Measurements from ENCODE around the gene DMKN. TPM values are rescaled to one million over a fixed set of nuclear protein-coding genes. Genes with fewer than 3 reads are reported as not detected.

The DMKN gene
- total RNA-seq, 6 donors from 2014 or later, result 64.9 to 127 (median 101) TPM

DNA sequence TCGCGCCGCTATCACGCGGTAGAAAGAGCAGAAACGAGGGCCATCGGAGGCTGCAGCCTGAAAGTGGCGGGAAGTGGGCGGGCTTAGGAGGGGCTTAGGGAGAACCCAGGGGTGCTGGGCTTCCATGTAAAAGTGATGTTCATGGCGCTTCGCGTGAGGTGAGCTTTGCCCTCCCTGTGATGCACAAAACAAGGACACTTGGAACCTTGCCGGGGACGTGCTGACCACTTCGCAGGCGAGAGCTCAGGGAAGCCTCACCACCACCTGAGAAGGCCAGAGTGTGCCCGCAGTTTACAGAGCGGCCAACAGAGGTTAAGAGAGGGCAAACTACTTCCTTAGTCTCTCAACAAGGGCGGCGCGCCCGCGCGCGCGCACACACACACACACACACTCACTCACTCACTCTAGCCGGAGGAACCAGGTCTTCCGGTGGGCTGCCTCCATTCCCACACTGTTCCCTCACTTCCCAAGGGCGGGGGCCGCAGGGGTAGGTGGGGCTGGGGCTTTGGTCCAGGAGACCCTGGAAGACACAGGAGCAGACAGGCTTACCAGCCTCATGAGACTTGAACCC is 20.5 kb upstream of the DMKN start:
- Histone ChIP-seq H3K4me3 (peak overlapping the region in 1 of 4 donors; percentile 3), H3K27ac (no peak overlapping the region), H3K9me3 (no peaks in the 10 kb centered on the region), H3K27me3 (peaks cover 0 to 7% (median 6%) of the 10 kb centered on the region in 4 donors), H3K4me1 (peaks cover 7 to 14% (median 9%) of the 10 kb centered on the region in 4 donors), H3K36me3 (no peaks in the 10 kb centered on the region)
- DNase-seq (peak; percentile 68 to 91), ATAC-seq (ENCODE audit: low FRiP score in 2 of 2) (peak; percentile 23 to 76)
- TF ChIP-seq POLR2AphosphoS5 (IDR thresholded peaks at IDR 0.05) (no peak), EP300 (IDR thresholded peaks at IDR 0.05) (no peak), POLR2A (IDR thresholded peaks at IDR 0.05) (no peak)
- TF ChIP-seq, protein P1, sequence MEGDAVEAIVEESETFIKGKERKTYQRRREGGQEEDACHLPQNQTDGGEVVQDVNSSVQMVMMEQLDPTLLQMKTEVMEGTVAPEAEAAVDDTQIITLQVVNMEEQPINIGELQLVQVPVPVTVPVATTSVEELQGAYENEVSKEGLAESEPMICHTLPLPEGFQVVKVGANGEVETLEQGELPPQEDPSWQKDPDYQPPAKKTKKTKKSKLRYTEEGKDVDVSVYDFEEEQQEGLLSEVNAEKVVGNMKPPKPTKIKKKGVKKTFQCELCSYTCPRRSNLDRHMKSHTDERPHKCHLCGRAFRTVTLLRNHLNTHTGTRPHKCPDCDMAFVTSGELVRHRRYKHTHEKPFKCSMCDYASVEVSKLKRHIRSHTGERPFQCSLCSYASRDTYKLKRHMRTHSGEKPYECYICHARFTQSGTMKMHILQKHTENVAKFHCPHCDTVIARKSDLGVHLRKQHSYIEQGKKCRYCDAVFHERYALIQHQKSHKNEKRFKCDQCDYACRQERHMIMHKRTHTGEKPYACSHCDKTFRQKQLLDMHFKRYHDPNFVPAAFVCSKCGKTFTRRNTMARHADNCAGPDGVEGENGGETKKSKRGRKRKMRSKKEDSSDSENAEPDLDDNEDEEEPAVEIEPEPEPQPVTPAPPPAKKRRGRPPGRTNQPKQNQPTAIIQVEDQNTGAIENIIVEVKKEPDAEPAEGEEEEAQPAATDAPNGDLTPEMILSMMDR (IDR thresholded peaks at IDR 0.05), result no peak
- WGBS, 2 donors, result 1 to 4% methylated on average over 12 to 30 of the region's 30 CpGs

- no peak for DNase-seq
- no peak for ATAC-seq (ENCODE audit: low FRiP score in 2 of 2)
- peaks cover 7 to 14% (median 9%) of the 10 kb centered on the region in 4 donors for H3K4me1 ChIP-seq
- TF ChIP-seq POLR2A (IDR thresholded peaks at IDR 0.05) (no peak), POLR2AphosphoS5 (IDR thresholded peaks at IDR 0.05) (no peak), EP300 (IDR thresholded peaks at IDR 0.05) (no peak)
- TF ChIP-seq, protein P1 (IDR thresholded peaks at IDR 0.05), result no peak
- H3K9me3 ChIP-seq, result no peaks in the 10 kb centered on the region
- peaks cover 0 to 7% (median 6%) of the 10 kb centered on the region in 4 donors for H3K27me3 ChIP-seq
- H3K36me3 ChIP-seq, result no peaks in the 10 kb centered on the region
- peak within 1 kb of the TSS in 1 of 4 donors; percentile 3 for H3K4me3 ChIP-seq
- 40 to 54% methylated on average over 15 to 39 of the region's 39 CpGs for WGBS, 2 donors
- H3K27ac ChIP-seq, result no peak within 1 kb of the TSS
Observed at GRCh38 chr19:35533201-35533821, 19.9 kb upstream of the DMKN start, which contains the start of gene GAPDHS. Gene GAPDHS (plus strand): TSS chr19:35533456. CDS start chr19:35533528, 72 bp downstream.

GRCh38 chr19:35531291-35531690 is 17.8 kb upstream of the DMKN start:
- WGBS, 2 donors, result 54 to 63% methylated on average over 6 of the region's 6 CpGs
- no peak for DNase-seq
- Histone ChIP-seq H3K4me3 (no peak overlapping the region), H3K27me3 (peaks cover 0 to 7% (median 6%) of the 10 kb centered on the region in 4 donors), H3K9me3 (no peaks in the 10 kb centered on the region), H3K4me1 (peaks cover 7 to 14% (median 9%) of the 10 kb centered on the region in 4 donors), H3K36me3 (no peaks in the 10 kb centered on the region), H3K27ac (no peak overlapping the region)
- ATAC-seq (ENCODE audit: low FRiP score in 2 of 2), result no peak
- TF ChIP-seq POLR2AphosphoS5 (IDR thresholded peaks at IDR 0.05) (no peak), EP300 (IDR thresholded peaks at IDR 0.05) (no peak), POLR2A (IDR thresholded peaks at IDR 0.05) (no peak)
- TF ChIP-seq, protein P1 (IDR thresholded peaks at IDR 0.05), result no peak

DNA sequence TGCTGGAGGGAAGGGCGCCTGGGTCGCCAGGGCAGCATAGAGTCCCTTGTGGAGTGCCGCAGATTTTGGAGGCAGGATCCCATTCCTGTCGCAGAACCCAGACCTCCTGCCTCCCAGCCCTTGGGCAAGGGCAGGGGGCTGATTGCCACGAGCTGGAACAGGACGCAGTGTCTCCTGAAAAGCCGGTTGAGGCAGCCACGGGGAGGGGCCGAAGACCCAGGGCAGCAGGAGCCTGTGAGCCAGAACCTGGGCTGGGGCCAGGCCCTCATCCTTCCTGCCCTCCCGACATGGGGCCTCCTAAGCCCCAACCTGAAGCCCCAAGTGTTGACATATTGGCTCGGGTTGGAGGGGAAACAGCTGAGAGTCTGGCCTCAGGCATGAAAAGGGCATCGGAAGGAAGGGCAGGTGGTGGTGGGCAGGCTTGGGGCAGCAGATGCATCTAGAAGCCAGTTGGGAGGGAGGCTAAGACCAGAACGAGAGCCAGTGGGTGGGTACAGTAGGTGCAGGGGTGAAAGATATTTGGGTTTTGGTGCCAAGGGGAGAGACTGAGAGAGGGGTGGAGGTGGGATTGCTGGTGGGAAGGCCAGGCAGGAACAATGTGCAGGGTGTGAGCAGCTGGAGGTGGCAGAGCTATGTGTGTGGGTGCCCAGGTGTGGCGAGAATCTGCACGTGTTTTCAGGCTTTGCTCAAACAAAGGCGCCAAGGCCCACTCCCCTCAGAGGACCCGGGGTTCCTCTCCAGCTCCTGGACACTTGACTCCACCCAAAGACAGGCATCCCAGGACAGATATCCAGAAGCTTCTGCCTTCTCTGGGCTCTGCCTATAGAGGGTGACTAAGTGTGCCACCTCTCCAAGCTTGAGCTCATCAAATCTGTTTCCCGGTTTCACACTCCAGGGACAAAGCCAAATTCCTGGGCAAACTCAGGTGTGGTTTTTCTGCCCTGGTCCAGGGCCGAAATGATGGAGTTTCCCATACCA is 16.1 kb upstream of the DMKN start:
- 45 to 51% methylated on average over 14 to 17 of the region's 19 CpGs for WGBS, 2 donors
- TF ChIP-seq, protein P1 (IDR thresholded peaks at IDR 0.05), result no peak
- TF ChIP-seq POLR2A (IDR thresholded peaks at IDR 0.05) (no peak), EP300 (IDR thresholded peaks at IDR 0.05) (no peak), POLR2AphosphoS5 (IDR thresholded peaks at IDR 0.05) (no peak)
- H3K4me3 ChIP-seq, result no peak overlapping the region
- no peak for DNase-seq
- H3K27ac ChIP-seq, result no peak overlapping the region
- H3K4me1 ChIP-seq, result peaks cover 7 to 14% (median 9%) of the 10 kb centered on the region in 4 donors
- no peaks in the 10 kb centered on the region for H3K36me3 ChIP-seq
- peaks cover 0 to 9% (median 7%) of the 10 kb centered on the region in 4 donors for H3K27me3 ChIP-seq
- ATAC-seq (ENCODE audit: low FRiP score in 2 of 2), result no peak
- no peaks in the 10 kb centered on the region for H3K9me3 ChIP-seq
